Astrocyte of the cerebellum (primary cell): ENCODE data around the gene OR2A2.

Experiments used
- DNase-seq: peaks from one replicate; pipeline ENCODE4 v3.0.0-alpha.2; 2011; ENCODE audit warnings: low read depth
- H3K4me3 ChIP-seq: 2 replicates; pipeline ENCODE4 v1.5.1; 2011; ENCODE audit warnings: mild to moderate bottlenecking, low read depth, low read length, moderate library complexity
- in situ Hi-C: cut with HindIII; loops from 2 replicates; pipeline ENCODE4 v1.10.0; 2017; ENCODE audit warnings: low sequenced_read_pairs
- TF ChIP-seq, protein P1 (sequence below): IDR thresholded peaks from 2 replicates; pipeline ENCODE4 v1.5.1; 2012; ENCODE audit warnings: low read length, low read depth, moderate library complexity, mild to moderate bottlenecking; ENCODE audit errors: missing control alignments

OR2A2 gene, protein sequence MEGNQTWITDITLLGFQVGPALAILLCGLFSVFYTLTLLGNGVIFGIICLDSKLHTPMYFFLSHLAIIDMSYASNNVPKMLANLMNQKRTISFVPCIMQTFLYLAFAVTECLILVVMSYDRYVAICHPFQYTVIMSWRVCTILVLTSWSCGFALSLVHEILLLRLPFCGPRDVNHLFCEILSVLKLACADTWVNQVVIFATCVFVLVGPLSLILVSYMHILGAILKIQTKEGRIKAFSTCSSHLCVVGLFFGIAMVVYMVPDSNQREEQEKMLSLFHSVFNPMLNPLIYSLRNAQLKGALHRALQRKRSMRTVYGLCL

DNA sequence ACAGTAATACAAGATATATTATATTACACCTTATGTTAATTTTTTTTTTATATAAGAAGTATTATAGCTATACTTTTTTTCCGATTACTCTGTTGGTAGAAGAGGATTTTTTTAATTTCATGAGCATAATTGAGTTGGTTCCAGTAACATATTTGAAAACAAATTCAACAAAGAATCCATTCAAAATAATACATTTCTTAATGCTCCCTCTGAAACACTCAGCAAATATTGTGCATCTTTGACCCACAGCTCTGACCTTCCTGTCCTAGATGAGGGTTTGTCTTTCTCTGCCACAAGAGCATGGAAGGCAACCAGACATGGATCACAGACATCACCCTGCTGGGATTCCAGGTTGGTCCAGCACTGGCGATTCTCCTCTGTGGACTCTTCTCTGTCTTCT, at the start of gene OR2A2:
Gene OR2A2 (plus strand): TSS at position 301 of the 400 bp plus-strand sequence. CDS start 0 bp downstream, at position 301.
- no peak within 1 kb of the TSS for H3K4me3 ChIP-seq
- TF ChIP-seq, protein P1, sequence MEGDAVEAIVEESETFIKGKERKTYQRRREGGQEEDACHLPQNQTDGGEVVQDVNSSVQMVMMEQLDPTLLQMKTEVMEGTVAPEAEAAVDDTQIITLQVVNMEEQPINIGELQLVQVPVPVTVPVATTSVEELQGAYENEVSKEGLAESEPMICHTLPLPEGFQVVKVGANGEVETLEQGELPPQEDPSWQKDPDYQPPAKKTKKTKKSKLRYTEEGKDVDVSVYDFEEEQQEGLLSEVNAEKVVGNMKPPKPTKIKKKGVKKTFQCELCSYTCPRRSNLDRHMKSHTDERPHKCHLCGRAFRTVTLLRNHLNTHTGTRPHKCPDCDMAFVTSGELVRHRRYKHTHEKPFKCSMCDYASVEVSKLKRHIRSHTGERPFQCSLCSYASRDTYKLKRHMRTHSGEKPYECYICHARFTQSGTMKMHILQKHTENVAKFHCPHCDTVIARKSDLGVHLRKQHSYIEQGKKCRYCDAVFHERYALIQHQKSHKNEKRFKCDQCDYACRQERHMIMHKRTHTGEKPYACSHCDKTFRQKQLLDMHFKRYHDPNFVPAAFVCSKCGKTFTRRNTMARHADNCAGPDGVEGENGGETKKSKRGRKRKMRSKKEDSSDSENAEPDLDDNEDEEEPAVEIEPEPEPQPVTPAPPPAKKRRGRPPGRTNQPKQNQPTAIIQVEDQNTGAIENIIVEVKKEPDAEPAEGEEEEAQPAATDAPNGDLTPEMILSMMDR = no peak
- DNase-seq = no peak
- in situ Hi-C loops = no loop called here

DNA sequence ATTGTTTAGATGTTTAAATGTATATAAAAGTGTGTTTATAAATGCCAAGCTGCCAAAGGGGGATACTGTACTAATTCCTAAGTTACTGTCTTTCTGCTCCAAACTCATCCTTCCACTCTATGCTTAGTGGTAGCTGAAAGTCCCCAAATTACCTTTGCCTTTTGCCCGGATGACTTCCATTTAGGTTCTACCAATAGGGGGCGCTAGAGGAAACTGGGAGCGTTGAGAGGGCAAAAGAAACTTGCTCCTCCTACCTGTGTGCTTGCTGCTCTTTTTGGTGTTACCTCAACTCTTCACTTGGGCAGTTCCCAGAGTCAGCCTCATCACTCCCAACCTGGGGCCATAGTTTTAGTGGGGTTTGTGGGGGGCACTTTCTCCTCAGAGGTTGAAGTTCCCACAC, 45.7 kb upstream of the OR2A2 start:
- no peak overlapping the region for H3K4me3 ChIP-seq
- TF ChIP-seq, protein P1 = no peak
- DNase-seq = no peak
- in situ Hi-C loops = no loop called here

DNA sequence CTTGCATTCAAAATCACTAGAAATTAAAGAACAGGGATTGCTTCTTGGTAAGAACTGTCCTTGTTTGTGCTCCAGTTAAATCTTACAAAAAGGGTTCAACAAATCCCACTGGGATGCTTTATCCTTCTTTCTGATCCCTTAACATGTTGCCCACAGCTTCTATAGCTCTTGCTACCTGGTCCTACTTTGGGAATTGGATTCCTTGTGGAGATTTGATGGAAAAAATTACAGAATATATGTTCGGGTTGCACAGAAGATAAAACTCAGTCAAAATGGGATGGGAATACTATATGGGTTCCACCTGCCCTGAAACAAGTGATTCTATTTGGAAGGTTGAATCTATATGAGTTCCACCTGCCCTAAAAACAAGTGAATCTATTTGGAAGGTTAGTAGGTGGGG, 39.9 kb upstream of the OR2A2 start, which contains the start of gene OR2A25:
Gene OR2A25 (plus strand): TSS at position 301 of the 400 bp plus-strand sequence. CDS start 4,409 bp downstream, outside the sequence.
- TF ChIP-seq, protein P1 = no peak
- in situ Hi-C loops = no loop called here
- no peak for DNase-seq
- H3K4me3 ChIP-seq = no peak within 1 kb of the TSS

DNA sequence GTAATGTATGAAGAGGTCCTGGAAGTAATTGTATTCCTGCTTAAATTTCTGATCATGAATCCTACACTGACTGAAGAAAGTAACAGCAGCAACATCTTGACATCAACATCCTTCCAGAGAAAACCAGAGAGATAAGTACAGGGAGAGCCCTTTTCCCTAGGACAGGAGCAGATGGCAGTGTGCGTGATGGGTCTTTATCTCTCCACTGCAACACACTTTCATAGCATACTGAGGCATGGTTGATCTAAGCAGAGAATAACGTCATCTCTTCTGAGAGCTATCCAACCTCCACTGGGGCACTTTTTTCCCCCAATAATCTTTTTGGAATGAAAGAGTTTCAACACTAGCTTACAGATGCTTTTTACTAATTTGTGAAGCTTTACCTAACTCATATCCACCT, 39.4 kb upstream of the OR2A2 start:
- in situ Hi-C loops = no loop called here
- no peak overlapping the region for H3K4me3 ChIP-seq
- TF ChIP-seq, protein P1 = no peak
- no peak for DNase-seq

DNA sequence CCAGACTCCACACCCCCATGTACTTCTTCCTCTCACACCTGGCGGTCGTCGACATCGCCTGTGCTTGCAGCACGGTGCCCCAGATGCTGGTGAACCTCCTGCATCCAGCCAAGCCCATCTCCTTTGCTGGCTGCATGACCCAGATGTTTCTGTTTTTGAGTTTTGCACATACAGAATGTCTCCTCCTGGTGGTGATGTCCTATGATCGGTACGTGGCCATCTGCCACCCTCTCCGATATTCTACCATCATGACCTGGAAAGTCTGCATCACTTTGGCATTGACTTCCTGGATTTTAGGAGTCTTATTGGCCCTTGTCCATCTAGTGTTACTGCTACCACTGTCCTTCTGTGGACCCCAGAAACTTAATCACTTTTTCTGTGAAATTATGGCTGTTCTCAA, 35.0 kb upstream of the OR2A2 start:
- TF ChIP-seq, protein P1 = no peak
- no peak for DNase-seq
- H3K4me3 ChIP-seq = no peak overlapping the region
- in situ Hi-C loops = no loop called here

DNA sequence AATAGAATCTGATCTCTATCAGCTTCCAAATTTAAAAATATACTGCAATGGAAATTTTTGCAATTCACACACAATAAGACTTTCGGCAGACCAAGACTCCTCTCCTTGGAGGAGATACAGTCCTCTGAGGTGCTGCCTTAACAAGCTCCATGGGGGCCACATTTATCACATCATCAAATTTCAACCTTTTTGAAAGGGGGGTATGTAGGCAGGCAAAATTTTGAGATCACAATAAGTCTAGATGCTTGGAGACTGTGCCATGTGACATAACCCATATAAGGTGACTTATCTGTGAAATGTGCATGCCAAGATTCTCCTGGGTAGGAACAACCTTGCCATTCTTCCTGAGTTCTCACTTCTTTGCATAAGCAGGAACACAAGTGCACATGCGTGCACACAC, 23.4 kb upstream of the OR2A2 start, which contains the start of gene OR2A12:
Gene OR2A12 (plus strand): TSS at position 301 of the 400 bp plus-strand sequence. CDS start 8,830 bp downstream, outside the sequence.
- in situ Hi-C loops = no loop called here
- no peak for DNase-seq
- H3K4me3 ChIP-seq = no peak within 1 kb of the TSS
- TF ChIP-seq, protein P1 = no peak
